CD8-positive, alpha-beta memory T cell (primary cell): ENCODE measurements around the gene RAB9A. TPM values are rescaled to one million over a fixed set of nuclear protein-coding genes. Genes with fewer than 3 reads are reported as not detected.

Experiments used
- CTCF ChIA-PET: fragments of 350-600 bp; sonication (Branson Sonifier 250); formaldehyde crosslinking; loops from one replicate; lab custom pipeline; 2021; ENCODE audit warnings: antibody characterized with exemption; lab: Charles Lee
- POLR2A ChIA-PET: fragments of 350-600 bp; sonication (Branson Sonifier 250); formaldehyde crosslinking; loops from one replicate; lab custom pipeline; 2021; ENCODE audit warnings: antibody characterized with exemption; lab: Charles Lee
- DNase-seq, 5 donors: peaks; one replicate each; pipeline versions ENCODE4 v3.0.0 to v3.0.0-alpha.2; 2020 to 2022; ENCODE audit warnings: mixed read lengths in 1 of 5
- H3K27ac ChIP-seq: one replicate; pipeline ENCODE4 v1.7.0; 2013; ENCODE audit warnings: low read depth, mild to moderate bottlenecking, low read length, moderate library complexity
- H3K27me3 ChIP-seq: 2 replicates; pipeline ENCODE4 v1.7.0; 2013; ENCODE audit warnings: low read length, mild to moderate bottlenecking; ENCODE audit not compliant: insufficient read depth, poor library complexity, severe bottlenecking
- H3K36me3 ChIP-seq: 2 replicates; pipeline ENCODE4 v1.7.0; 2013; ENCODE audit warnings: mild to moderate bottlenecking, low read length, moderate library complexity; ENCODE audit not compliant: insufficient read depth
- H3K4me1 ChIP-seq: 2 replicates; pipeline ENCODE4 v1.7.0; 2013; ENCODE audit warnings: mild to moderate bottlenecking, low read length, moderate library complexity; ENCODE audit not compliant: insufficient read depth
- H3K4me3 ChIP-seq: 2 replicates; pipeline ENCODE4 v1.7.0; 2013; ENCODE audit warnings: mild to moderate bottlenecking, low read length
- H3K9me3 ChIP-seq: 2 replicates; pipeline ENCODE4 v1.7.0; 2013; ENCODE audit warnings: mild to moderate bottlenecking, low read length
- H3K27ac Mint-ChIP-seq, 8 donors: one replicate each; pipeline ENCODE4 v1.8.0; 2020 to 2021; ENCODE audit warnings: mixed read lengths in 8 of 8, mild to moderate bottlenecking in 6 of 8, inconsistent platforms in 3 of 8, moderate library complexity in 3 of 8
- H3K27me3 Mint-ChIP-seq, 2 donors: one replicate each; pipeline ENCODE4 v1.8.0; 2020 to 2021; ENCODE audit warnings: mixed read lengths in 2 of 2, mild to moderate bottlenecking in 1 of 2, moderate library complexity in 1 of 2
- H3K36me3 Mint-ChIP-seq, 3 donors: one replicate each; pipeline ENCODE4 v1.8.0; 2020 to 2021; ENCODE audit warnings: mixed read lengths in 3 of 3, inconsistent platforms in 1 of 3, mild to moderate bottlenecking in 1 of 3
- H3K4me1 Mint-ChIP-seq, 3 donors: one replicate each; pipeline ENCODE4 v1.8.0; 2020 to 2021; ENCODE audit warnings: mixed read lengths in 3 of 3, inconsistent platforms in 1 of 3, mild to moderate bottlenecking in 1 of 3
- H3K4me3 Mint-ChIP-seq, 7 donors: one replicate each; pipeline ENCODE4 v1.8.0; 2020 to 2021; ENCODE audit warnings: mixed read lengths in 7 of 7, mild to moderate bottlenecking in 6 of 7, moderate library complexity in 4 of 7, inconsistent platforms in 2 of 7
- H3K9me3 Mint-ChIP-seq, 5 donors: one replicate each; pipeline ENCODE4 v1.8.0; 2020 to 2022; ENCODE audit warnings: mixed read lengths in 5 of 5, mild to moderate bottlenecking in 3 of 5, moderate library complexity in 2 of 5, inconsistent platforms in 1 of 5
- polyA plus RNA-seq: library from polyadenylated mRNA; unstranded; fragments of 300-500 nt; fragmentation: Illumina TruSeq; gene quantifications from one replicate; pipeline ENCODE4 v1.2.3, GENCODE V29; 2021
- total RNA-seq, 2 experiments: library from RNA; stranded (reverse); gene quantifications; one replicate each; pipeline ENCODE4 v1.2.3, GENCODE V29; 2021

RAB9A gene
- total and polyA plus RNA-seq, 3 experiments from 2014 or later: 27.1 to 48.1 (median 32.8) TPM

DNA sequence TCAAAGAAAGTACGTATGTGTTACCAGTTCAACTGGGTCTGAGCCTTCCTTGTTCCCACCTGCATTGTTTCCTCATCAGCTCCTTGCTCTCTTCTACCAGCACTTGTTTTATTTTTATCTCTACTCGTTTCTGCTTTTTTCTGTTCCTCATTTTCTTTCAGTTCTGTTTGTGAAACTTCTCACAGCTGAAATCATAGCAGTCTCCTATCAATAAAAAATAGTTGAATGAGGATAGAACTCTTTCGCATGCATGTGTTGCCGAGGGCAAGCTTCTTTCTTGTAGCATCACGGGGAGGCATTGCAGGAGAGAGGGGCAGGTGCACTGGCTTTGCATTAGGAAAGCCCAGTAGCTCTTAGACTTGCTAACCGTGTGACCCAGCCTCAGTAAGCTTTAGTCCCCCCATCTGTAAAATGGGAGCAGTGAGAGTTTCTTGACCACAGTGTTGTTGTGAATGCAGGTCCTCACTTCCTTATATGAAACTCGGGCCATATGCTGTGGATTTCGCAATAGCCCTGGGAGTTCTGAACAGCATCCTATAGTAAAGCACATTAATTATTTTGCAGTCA lies 70.3 kb downstream of the RAB9A start:
- Mint-ChIP-seq H3K36me3 (peaks cover 17 to 82% (median 22%) of the 10 kb centered on the region in 3 donors), H3K9me3 (no peaks in the 10 kb centered on the region), H3K27ac (peak overlapping the region in 2 of 8 donors; percentile 1 to 24), H3K4me3 (no peak overlapping the region), H3K27me3 (no peaks in the 10 kb centered on the region), H3K4me1 (peaks cover 13 to 36% (median 16%) of the 10 kb centered on the region in 3 donors)
- no peak for DNase-seq
- Histone ChIP-seq H3K4me3 (no peak overlapping the region), H3K36me3 (peaks cover 33% of the 10 kb centered on the region), H3K9me3 (no peaks in the 10 kb centered on the region), H3K4me1 (peaks cover 6% of the 10 kb centered on the region), H3K27ac (no peak overlapping the region), H3K27me3 (no peaks in the 10 kb centered on the region)
- ChIA-PET CTCF (interaction anchor here (1.7 kb wide), 1 partner anchor 9 kb away, joined by 3 read pairs; no protein-coding TSS in a partner anchor), POLR2A (no interaction called here)

Other genes with a start within 250 kb of the RAB9A start
- under 1 TPM; 0.58 to 0.59 TPM for gene EGFL6, start 119.5 kb upstream of the RAB9A start, total RNA-seq
- not detected for gene EGFL6, start 119.5 kb upstream of the RAB9A start, polyA plus RNA-seq
- 1 to 10 TPM; 2.7 to 3.4 TPM for gene TCEANC, start 36.0 kb upstream of the RAB9A start, total RNA-seq
- gene TCEANC, start 36.0 kb upstream of the RAB9A start, polyA plus RNA-seq: 10.3 TPM
- 10 to 100 TPM; 18.7 to 19.0 TPM for gene TRAPPC2, start 45.5 kb downstream of the RAB9A start, total RNA-seq
- 50.6 TPM for gene TRAPPC2, start 45.5 kb downstream of the RAB9A start, polyA plus RNA-seq
- gene OFD1, start 45.6 kb downstream of the RAB9A start, total RNA-seq: 10 to 100 TPM; 29.1 to 30.4 TPM
- 46.3 TPM for gene OFD1, start 45.6 kb downstream of the RAB9A start, polyA plus RNA-seq
- gene GPM6B, start 128.0 kb downstream of the RAB9A start, total RNA-seq: not detected
- 0.30 TPM for gene GPM6B, start 128.0 kb downstream of the RAB9A start, polyA plus RNA-seq